Upper lobe of right lung (tissue), 1 donor: ENCODE data around the gene TAOK1. TPM values are rescaled to one million over a fixed set of nuclear protein-coding genes. Genes with fewer than 3 reads are reported as not detected.
A peak's percentile ranks its signal among the peaks of the same experiment; 100 is the strongest.
"Not testable (repeated sequence)": the region's sequence is repeated elsewhere in the genome, so short reads cannot be mapped to it uniquely, and the experiment has no call there.

ENCODE experiments used
- ATAC-seq: fragments of 200-7000 bp; cut with Tn5 transposase; one replicate; pipeline ENCODE4 v1.9.1; 2020; ENCODE audit warnings: mild to moderate bottlenecking, moderate library complexity
- DNase-seq: peaks from one replicate; pipeline ENCODE4 v3.0.0-alpha.2; 2020
- H3K27ac ChIP-seq: fragments of 200-600 bp; one replicate; pipeline ENCODE4 v1.8.0; 2022
- H3K27me3 ChIP-seq: fragments of 200-600 bp; one replicate; pipeline ENCODE4 v1.8.0; 2022; ENCODE audit warnings: mild to moderate bottlenecking
- H3K36me3 ChIP-seq: fragments of 200-600 bp; one replicate; pipeline ENCODE4 v1.8.0; 2022
- H3K4me1 ChIP-seq: fragments of 200-600 bp; one replicate; pipeline ENCODE4 v1.8.0; 2022
- H3K4me3 ChIP-seq: fragments of 200-600 bp; one replicate; pipeline ENCODE4 v1.8.0; 2022; ENCODE audit warnings: mild to moderate bottlenecking
- H3K9me3 ChIP-seq: fragments of 200-600 bp; one replicate; pipeline ENCODE4 v1.8.0; 2022
- intact Hi-C: fragments of 100-400 bp; cut with DNase I; formaldehyde crosslinking; loops from one replicate; pipeline ENCODE4 v1.11.0; 2022
- total RNA-seq: library from RNA; stranded (reverse); fragmentation: NEBNext Ultra II Directional; extraction: Animal tissue kit (Norgen Biotek cat#: 25700); gene quantifications from one replicate; pipeline ENCODE4 v1.2.1, GENCODE V29; 2021
- TF ChIP-seq, protein P1 (sequence below): fragments of 200-600 bp; IDR thresholded peaks from one replicate; pipeline ENCODE4 v1.8.0; 2022; ENCODE audit warnings: antibody characterized with exemption
- donor health status: DM: no; HTN: yes; CAD: no; lungs with severe emphysema.

Gene TAOK1
- total RNA-seq, 1 donor from 2014 or later: 60.2 TPM

DNA sequence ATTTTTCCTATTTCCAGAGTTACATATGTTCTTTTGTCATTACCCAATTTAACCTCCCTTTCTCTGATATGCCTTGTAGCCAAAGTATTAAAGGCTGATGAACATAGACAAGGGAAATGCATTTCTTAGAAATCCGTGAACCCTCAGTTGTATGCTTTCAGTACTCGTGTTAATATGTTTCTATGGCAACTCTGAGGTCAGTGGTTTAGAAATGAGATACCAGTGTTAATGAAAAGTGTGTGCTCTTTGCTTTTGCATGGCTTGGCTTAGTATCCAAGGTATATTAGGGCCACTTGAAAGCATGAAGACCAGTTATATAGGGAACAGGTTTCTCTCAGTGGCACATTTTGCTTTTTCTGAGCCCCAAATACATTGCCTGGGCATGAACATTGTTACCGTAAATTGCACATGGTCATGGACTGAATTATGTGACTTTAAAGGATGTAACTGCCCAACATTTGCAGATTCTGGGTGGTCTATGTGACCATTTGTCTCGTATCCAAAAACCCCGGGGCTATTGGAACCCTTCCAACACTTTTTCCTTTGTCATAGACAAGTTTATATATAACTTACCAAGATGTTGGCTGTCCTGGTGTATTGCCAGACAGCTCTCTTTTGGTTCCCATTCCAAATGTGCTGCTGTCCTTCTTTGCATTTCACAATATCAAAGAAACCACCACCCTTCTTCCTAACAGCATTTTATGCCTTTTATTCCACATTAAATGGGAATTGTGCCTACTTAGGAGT is 159.2 kb downstream of the TAOK1 start:
- H3K27ac ChIP-seq: no peak overlapping the region
- H3K4me3 ChIP-seq: no peak overlapping the region
- intact Hi-C loops: no loop called here
- TF ChIP-seq, protein P1, sequence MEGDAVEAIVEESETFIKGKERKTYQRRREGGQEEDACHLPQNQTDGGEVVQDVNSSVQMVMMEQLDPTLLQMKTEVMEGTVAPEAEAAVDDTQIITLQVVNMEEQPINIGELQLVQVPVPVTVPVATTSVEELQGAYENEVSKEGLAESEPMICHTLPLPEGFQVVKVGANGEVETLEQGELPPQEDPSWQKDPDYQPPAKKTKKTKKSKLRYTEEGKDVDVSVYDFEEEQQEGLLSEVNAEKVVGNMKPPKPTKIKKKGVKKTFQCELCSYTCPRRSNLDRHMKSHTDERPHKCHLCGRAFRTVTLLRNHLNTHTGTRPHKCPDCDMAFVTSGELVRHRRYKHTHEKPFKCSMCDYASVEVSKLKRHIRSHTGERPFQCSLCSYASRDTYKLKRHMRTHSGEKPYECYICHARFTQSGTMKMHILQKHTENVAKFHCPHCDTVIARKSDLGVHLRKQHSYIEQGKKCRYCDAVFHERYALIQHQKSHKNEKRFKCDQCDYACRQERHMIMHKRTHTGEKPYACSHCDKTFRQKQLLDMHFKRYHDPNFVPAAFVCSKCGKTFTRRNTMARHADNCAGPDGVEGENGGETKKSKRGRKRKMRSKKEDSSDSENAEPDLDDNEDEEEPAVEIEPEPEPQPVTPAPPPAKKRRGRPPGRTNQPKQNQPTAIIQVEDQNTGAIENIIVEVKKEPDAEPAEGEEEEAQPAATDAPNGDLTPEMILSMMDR: no peak
- H3K27me3 ChIP-seq: no peaks in the 10 kb centered on the region
- DNase-seq (no peak), ATAC-seq (no peak)
- peaks cover 6% of the 10 kb centered on the region for H3K36me3 ChIP-seq
- H3K4me1 ChIP-seq: peaks cover 4% of the 10 kb centered on the region
- no peaks in the 10 kb centered on the region for H3K9me3 ChIP-seq

DNA sequence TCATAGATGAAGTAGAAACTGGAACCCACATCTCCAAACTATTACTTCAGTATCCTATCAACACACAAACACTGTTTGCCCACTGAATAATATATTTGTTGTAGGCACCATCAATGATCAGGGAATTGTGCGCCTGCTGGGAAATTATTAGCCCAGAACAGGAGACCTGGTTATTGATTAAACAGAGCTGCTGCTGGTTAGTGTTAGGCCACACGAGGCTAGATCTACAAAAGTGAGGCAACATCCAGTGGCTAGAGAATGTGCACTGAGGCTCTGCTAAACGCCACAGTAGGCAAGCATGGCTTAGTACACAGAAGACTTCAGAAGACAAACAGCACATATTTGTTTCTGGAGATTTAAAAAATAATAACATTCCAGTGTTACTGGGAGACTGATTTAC is 165.7 kb downstream of the TAOK1 start:
- ATAC-seq: peak; percentile 56
- TF ChIP-seq, protein P1: no peak

DNA sequence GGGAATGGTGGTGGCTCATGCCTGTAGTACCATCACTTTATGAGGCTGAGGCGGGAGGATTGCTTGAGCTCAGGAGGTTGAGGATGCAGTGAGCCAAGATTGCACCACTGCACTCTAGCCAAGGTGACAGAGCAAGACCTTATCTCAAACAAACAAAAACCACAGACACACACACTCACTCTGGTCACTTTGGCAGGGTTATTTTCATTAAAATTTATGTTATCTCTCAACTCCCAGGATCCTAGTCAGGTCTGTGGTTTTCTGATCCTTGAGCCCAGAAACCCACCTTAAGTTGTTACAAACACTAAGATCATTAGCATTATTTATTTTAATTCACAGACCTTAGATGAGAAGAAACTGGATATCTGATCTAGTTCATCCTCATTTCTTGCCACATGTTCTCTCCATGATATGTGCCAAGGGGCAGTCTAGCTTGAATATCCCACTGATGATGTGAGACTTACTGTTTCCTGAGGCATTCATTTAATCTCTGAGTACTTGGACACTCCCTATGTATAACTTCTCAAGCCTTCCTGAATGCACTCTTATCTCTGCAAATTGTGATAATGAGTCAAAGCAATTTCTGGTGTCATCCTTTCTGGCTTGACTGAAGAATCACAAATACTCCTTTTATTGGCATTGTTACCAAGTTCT is 167.0 kb downstream of the TAOK1 start:
- peaks cover 10% of the 10 kb centered on the region for H3K4me1 ChIP-seq
- no peaks in the 10 kb centered on the region for H3K27me3 ChIP-seq
- no peak for DNase-seq
- H3K9me3 ChIP-seq: no peaks in the 10 kb centered on the region
- no peak for ATAC-seq
- TF ChIP-seq, protein P1: no peak
- no peak overlapping the region for H3K4me3 ChIP-seq
- H3K27ac ChIP-seq: no peak overlapping the region
- intact Hi-C loops: no loop called here
- no peaks in the 10 kb centered on the region for H3K36me3 ChIP-seq

More for the DNA sequence above, 165.7 kb downstream of the TAOK1 start:
- intact Hi-C loops: no loop called here
- no peak overlapping the region for H3K27ac ChIP-seq
- no peaks in the 10 kb centered on the region for H3K9me3 ChIP-seq
- H3K4me1 ChIP-seq: no peaks in the 10 kb centered on the region
- no peaks in the 10 kb centered on the region for H3K27me3 ChIP-seq
- no peak overlapping the region for H3K4me3 ChIP-seq
- DNase-seq: no peak
- no peaks in the 10 kb centered on the region for H3K36me3 ChIP-seq

DNA sequence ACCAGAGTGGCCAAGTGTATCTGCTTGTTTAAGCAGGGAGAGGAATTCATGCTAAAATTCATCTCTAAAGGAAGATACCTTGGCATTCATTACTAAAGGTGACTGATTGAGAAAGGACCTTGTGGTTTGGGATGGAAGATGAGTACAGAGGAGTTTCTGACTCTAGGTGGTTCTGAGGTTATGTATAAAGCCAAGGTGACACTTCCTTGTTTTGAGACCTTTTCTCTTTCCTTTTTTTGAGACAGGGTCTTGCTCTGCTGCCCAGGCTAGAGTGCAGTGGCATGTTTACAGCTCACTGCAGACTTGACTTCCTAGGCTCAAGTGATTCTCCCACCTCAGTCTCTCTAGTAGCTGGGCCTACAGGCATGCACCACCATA is 167.6 kb downstream of the TAOK1 start:
- no peak overlapping the region for H3K27ac ChIP-seq
- peaks cover 15% of the 10 kb centered on the region for H3K4me1 ChIP-seq
- ATAC-seq (no peak), DNase-seq (no peak)
- H3K27me3 ChIP-seq: no peaks in the 10 kb centered on the region
- H3K36me3 ChIP-seq: peaks cover 4% of the 10 kb centered on the region
- H3K9me3 ChIP-seq: no peaks in the 10 kb centered on the region
- intact Hi-C loops: no loop called here
- TF ChIP-seq, protein P1: no peak
- H3K4me3 ChIP-seq: no peak overlapping the region

DNA sequence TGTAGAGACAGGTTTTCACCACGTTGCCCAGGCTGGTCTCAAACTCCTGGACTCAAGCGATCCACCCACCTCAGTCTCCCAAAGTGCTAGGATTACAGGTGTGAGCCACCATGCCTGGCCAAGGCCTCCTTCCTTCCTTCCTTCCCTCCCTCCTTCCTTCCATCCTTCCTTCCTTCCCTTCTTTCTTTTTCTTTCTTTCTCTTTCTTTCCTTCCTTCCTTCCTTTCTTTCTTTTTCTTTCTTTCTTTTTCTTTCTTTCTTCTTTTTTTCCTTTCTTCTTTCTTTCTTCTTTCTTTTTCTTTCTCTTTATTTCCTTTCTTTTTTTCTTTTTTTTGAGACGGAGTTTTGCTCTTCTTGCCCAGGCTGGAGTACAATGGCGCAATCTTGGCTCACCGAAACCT is 168.0 kb downstream of the TAOK1 start:
- H3K4me1 ChIP-seq: peaks cover 17% of the 10 kb centered on the region
- ATAC-seq: not testable (repeated sequence)

DNA sequence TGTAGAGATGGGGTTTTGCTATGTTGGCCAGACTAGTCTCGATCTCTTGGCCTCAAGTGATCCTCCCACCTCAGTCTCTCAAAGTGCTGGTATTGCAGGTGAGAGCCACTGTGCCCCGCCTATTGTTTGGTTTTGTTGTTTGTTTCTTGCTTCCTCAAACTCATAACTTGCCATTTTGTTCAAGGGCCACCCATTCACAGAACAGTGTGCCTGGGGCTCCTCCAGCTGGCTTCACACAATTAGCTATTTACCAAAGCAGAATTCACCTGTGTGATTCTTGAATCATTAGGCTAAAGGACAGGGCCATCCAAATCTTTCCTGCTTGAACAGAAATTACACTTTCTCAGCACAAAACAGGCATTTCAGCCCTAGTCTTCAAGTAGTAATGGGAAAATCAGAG is 169.5 kb downstream of the TAOK1 start:
- Histone ChIP-seq H3K4me1 (peaks cover 23% of the 10 kb centered on the region), H3K27ac (no peak overlapping the region), H3K9me3 (no peaks in the 10 kb centered on the region), H3K4me3 (no peak overlapping the region), H3K27me3 (no peaks in the 10 kb centered on the region), H3K36me3 (peaks cover 5% of the 10 kb centered on the region)
- intact Hi-C loops: no loop called here
- no peak for ATAC-seq
- no peak for DNase-seq
- TF ChIP-seq, protein P1: no peak

More for the DNA sequence above, 168.0 kb downstream of the TAOK1 start:
- H3K9me3 ChIP-seq, H3K27me3 ChIP-seq, H3K4me3 ChIP-seq, intact Hi-C loops, H3K36me3 ChIP-seq, H3K27ac ChIP-seq, DNase-seq: not testable (repeated sequence)
